NCI-H526 treated with DMSO at 0.1 percent for 48 hours (cell line): ENCODE data around the gene ARHGAP22.

Experiments used
- DNase-seq: peaks from one replicate; lab custom pipeline; 2025; lab: John Stamatoyannopoulos, UW

ARHGAP22 gene

GRCh38 chr10:48582970-48583369 is 21.9 kb downstream of the ARHGAP22 start:
- no peak for DNase-seq

- DNase-seq, result no peak
Measured at GRCh38 chr10:48580236-48580635, 24.6 kb downstream of the ARHGAP22 start.

DNA sequence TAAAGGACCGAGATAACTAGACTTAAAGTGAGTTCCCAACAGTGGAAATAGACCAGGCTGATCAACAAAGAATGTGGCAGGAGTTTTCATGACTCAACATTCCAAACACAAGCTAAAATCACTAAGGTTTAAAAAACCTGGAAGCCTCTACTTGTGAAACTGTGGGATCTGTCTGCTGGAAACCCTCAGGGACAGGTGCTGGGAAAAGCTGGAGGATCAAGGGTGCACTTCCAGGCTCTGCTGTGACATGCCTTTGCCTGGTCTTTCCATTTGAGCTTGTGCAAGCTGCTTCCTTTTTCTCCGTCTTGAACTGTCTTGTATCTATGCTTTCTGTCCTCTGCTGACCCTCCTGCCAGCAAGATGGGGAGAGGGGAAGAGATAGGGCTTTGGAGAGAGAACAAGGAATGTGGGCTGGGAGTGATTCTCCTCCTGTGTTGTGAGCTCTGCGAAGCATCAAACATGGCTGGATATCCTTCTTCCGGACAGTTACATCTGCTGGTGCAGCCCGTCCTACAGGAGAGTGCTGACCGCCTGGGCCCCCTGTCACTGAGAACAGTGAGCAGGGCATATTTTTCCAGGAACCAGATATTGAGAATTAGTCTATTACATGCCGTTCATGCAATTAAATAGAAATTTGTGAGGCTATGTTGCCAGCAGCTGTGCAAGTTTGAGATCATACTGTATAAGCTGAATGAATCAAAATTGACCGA is 25.5 kb downstream of the ARHGAP22 start:
- no peak for DNase-seq

GRCh38 chr10:48577158-48577557 is 27.7 kb downstream of the ARHGAP22 start:
- no peak for DNase-seq

GRCh38 chr10:48576501-48576900 is 28.4 kb downstream of the ARHGAP22 start:
- DNase-seq, result no peak

- no peak for DNase-seq
Measured at GRCh38 chr10:48575901-48576300, 29.0 kb downstream of the ARHGAP22 start.

GRCh38 chr10:48574817-48575380 is 30.0 kb downstream of the ARHGAP22 start:
- DNase-seq, result no peak

DNA sequence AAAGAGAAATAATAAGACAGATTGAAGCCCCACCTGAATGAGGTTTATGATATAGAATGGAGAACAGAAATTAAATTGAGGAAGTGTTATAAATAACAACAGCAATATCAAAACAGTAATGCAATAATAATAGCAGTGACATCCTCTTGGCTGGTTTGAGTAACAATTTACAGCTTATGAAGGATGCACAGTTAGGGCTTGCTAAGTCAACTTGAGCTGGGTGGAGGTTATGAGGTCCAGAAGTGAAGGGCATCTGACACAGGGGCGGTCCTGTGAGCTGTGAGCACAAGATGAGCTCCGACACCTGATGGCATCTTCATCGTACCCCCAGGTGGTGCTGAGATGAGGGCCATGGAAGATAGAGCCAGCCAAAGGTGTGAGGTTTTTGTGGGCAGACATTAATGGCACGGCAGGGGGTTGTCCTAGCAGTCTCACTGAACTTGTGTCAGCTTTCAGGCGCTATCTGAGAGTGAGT is 30.5 kb downstream of the ARHGAP22 start:
- DNase-seq, result no peak

- no peak for DNase-seq
Measured at GRCh38 chr10:48573045-48573444, 31.8 kb downstream of the ARHGAP22 start.

DNA sequence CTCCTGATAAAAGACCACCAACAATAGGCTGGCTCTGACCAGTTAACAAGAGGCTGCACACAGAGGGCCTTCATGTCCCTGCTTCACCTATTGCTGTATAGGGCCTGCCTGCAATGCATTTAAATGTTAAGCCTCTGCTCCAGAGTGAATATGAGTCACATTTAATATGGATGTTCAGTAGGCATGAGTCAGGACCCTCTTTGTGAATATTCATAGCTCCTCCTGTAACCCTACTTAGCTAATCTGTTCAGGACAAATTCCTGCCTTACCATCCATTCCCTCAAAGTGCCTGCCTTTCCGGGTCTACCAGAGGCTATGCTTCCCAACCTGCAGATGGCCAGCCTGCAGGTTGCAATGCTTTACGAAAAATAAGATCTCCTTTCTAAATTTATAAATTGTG is 32.5 kb downstream of the ARHGAP22 start:
- DNase-seq, result no peak

DNA sequence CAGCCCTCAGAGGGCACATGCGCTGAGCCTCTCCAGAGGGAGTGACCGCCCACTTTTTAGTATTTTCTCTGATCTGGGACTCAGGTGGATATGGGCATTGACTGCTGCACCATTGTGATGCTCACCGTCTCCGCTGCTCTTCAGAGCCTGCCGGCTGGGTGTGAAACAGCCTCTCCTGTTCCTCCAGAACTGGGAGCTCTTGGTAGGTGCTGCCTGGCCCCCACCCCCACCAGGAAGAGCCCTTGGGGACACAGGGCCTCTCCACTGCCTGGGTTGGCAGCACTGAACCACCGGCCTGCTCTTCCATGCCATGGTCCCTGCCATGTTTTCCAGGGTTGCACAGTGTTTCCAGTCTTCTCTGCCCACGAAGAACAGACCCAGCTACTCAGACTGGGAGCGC is 36.3 kb downstream of the ARHGAP22 start:
- DNase-seq, result no peak

DNA sequence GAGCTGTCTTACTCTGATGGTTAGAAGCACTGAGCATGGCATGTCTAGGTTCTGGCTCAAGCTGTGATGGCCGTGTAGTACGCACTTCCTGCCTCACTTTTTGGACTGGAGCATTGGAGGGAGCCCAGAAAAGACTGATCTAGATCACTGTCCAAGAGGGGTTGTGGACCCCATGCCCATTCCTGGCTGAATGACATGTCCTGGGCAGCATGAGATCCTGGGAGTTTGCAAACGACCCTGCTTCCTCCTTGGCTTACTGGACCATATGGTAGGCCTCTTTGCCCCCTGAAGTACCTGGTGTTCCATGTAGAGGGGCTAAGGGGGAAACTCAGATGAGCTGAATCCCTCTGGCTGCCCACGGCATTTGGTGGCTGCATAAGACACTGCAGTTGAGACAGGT is 36.7 kb downstream of the ARHGAP22 start:
- DNase-seq, result no peak

- no peak for DNase-seq
Measured at GRCh38 chr10:48567346-48567745, 37.5 kb downstream of the ARHGAP22 start.

DNA sequence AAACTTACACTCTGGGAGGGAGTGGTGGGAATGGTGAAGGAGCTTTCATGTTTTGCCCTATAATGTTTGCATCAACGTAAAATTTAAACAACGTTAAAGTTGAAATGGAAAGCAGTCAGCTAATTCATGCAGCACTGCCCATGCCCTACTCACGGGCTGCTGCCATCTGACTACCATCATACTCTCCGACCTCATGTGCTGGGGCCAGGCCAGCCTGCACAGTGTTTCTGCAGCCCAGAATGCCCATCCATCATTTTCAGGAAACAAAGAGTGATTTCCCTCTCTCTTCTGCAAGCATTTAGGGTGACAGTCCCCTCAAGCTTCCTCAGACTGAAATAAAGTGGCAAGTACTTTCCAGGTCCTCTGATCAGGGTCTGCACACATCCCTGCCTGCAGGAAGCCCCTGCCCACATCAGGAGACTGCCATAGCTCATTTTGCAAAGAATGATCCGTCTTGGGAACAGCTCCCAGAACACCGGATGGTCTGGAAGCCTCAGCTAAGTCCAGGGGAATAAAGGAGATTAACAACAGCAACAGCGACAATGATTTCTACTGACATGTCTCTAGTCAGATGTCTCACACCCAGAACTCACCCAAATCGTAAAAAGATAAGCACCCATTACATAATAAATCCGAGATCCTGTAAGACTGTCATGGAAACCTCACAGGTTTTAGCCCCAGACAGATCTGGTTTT is 40.3 kb downstream of the ARHGAP22 start:
- no peak for DNase-seq

DNA sequence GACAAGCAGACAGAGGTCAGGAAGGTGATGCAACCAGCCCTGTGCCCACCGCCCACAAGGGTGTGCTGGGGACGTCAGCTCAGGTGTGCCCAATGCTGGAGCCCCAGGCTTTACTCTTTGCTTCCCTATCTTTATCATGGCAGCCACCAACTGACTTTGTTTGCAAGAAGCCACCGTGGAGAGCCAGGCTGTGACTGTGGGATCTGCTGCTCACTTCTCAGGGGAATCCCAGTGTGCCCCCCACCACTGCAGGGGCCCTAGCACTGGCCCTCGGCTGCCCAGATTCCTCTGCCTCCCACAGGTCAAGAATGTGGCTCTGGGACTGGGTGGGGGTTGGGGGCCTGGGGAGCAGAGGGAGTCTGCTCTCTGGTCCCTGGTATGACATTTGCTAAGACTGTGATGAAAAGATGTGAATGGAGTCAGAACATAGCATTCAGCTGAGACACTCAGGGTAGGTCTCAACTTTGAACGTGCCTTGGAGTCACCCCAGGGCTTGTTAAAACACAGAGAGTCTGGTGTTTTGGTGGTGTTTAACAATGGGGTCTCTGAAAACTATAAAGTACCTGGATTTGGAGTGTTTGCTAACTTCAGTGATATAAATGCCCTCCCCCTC is 47.3 kb downstream of the ARHGAP22 start:
- no peak for DNase-seq

DNA sequence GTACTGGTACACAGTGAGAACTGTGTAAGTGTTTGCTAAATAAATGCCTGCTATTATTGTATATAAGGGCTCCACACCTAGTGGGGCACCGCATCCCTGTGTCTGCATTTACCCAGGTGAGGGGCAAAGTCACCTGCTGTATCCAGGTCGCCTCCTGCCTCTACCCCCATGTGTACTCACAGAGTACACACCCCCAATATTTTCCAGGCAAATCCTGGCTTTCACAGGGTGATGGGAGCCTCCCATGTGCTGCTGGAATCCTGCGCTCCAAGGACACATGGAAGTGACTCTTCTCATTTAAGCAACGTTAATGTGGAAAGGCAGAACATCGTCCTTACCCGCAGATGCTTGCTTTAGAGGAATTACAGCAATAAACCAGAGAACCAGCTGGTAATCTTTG is 48.2 kb downstream of the ARHGAP22 start:
- no peak for DNase-seq

GRCh38 chr10:48556065-48556464 is 48.8 kb downstream of the ARHGAP22 start:
- DNase-seq, result no peak

- DNase-seq, result no peak
Measured at GRCh38 chr10:48555310-48556042, 49.4 kb downstream of the ARHGAP22 start.

DNA sequence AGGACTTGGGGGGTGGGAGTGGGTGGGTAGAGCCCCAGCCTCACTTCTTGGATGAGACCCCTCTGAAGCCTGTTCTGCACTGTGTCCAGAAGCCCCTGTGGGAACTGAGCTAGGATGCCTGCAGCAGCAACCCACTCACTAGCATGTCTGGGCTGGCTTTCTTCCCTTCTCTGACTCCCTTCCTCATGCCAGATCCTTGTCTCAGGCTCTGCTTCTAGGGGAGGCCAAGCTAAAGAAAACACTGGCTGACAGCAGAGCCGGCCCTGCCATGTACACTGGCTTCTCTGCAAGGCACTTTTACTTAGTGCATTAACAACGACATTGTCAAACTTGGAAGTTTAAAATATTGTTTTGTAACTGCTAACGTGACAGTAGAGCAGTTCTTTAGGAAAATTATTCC is 50.2 kb downstream of the ARHGAP22 start:
- no peak for DNase-seq

GRCh38 chr10:48554246-48554645 is 50.6 kb downstream of the ARHGAP22 start:
- no peak for DNase-seq

GRCh38 chr10:48552946-48553564 is 51.8 kb downstream of the ARHGAP22 start:
- DNase-seq, result no peak
